Heart left ventricle (tissue), 13 donors: ENCODE data around the gene FUCA1.

Experiments used
- CTCF ChIP-seq, 12 donors: fragments of 200-600 bp; sonication (generic) in 4 of 12; IDR thresholded peaks; one replicate each; pipeline versions ENCODE4 v1.5.0 to v1.8.0; 2018 to 2022; ENCODE audit warnings: antibody characterized with exemption in 12 of 12, mild to moderate bottlenecking in 5 of 12
- POLR2A ChIP-seq, 2 donors: fragments of 450-650 bp; IDR thresholded peaks; one replicate each; pipeline ENCODE4 v1.6.1; 2017; ENCODE audit warnings: antibody characterized with exemption in 2 of 2, mild to moderate bottlenecking in 2 of 2, moderate library complexity in 2 of 2
- donor health status: ischemic (EF 13 %, LVEDD 7.1; RV severe dilation, severe dysfunction).
- donor health status: DM: no; HTN: yes; CAD: no.
- donor health status: DM: no; HTN: no; CAD: no.
- donor health status: ischemic (EF 25% LVEDD 6.9; RV normal size, moderate dysfunction).
- donor health status: ischemic (EF 25% LVEDD 5.7; RV mildly dilated, moderate dysfunction).
- donor health status: ischemic (EF 35%, LVEDD 5.7; RV mildly dilated, moderate dysfunction).
- donor health status: nonischemic (EF 11% LVEDD 7.7; RV severe dilation, severe dysfunction).
- donor health status: DM: yes; HTN: yes; CAD: no.
- donor health status: PGD.
- donor health status: ischemic (EF 29% LVEDD 5.4; RV normal size, mild dysfunction).
- donor health status: nonischemic (EF 23%, LVEDD 6.1; RV moderate dilation, normal function).

DNA sequence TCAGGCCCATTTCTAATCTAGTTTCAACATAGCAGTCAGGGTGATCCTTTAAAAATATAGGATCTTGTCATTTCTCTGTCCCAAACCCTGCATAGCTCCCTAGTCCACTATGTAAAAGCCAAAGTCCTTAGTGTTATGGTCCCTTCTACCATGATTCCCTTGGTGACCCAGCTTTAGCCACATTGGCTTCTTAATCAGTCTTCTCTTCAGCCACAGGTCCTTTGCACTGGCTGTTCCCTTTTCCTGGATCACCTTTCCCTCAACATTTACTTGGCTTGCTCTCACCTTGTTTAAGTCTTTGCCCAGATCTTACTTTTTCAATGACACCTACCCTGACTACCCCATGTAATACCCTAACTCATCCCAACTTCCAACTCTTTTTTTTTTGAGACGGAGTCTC is 11.7 kb upstream of the FUCA1 start:
- TF ChIP-seq CTCF (IDR thresholded peaks at IDR 0.05): no peak
- no peak for TF ChIP-seq POLR2A (IDR thresholded peaks at IDR 0.05)
